IMR-90 (cell line): ENCODE data around the gene NOP14. TPM values are rescaled to one million over a fixed set of nuclear protein-coding genes. Genes with fewer than 3 reads are reported as not detected.

Experiments
- ATAC-seq: fragments of 200-7000 bp; cut with Tn5 transposase; 2 replicates; pipeline ENCODE4 v1.9.1; 2020; ENCODE audit warnings: low read depth, mild to moderate bottlenecking, moderate library complexity
- BruUV-seq: library from RNA; stranded (reverse); fragments of 400-500 nt; replicated peaks from 2 replicates; lab custom pipeline; 2021; lab: Mats Ljungman, UMichigan
- CTCF ChIA-PET: fragments of 300-600 bp; formaldehyde crosslinking; extraction: SDS; loops from one replicate; lab custom pipeline; 2021; ENCODE audit warnings: antibody characterized with exemption; lab: Yijun Ruan, JAX
- POLR2A ChIA-PET: fragments of 300-600 bp; sonication (Branson Sonifier 250); formaldehyde crosslinking; loops from one replicate; lab custom pipeline; 2022; ENCODE audit warnings: antibody characterized with exemption; ENCODE audit not compliant: unreplicated experiment; lab: Charles Lee
- DNase-seq: peaks from one replicate; pipeline ENCODE4 v3.0.0; 2013
- H2AFZ ChIP-seq: replicated peaks from 2 replicates; pipeline ENCODE3; 2013; ENCODE audit warnings: low read length, mild to moderate bottlenecking; ENCODE audit not compliant: poor library complexity
- H2AK5ac ChIP-seq: 2 replicates; pipeline ENCODE4 v1.6.1; 2013; ENCODE audit warnings: low read depth, low read length, inconsistent platforms
- H2AK9ac ChIP-seq: replicated peaks from 2 replicates; pipeline ENCODE3; 2013; ENCODE audit warnings: mild to moderate bottlenecking, low read depth, low read length, moderate library complexity; ENCODE audit not compliant: poor library complexity
- H2BK120ac ChIP-seq: 2 replicates; pipeline ENCODE4 v1.6.1; 2013; ENCODE audit warnings: low read depth, low read length, inconsistent platforms
- H2BK15ac ChIP-seq: 3 replicates; pipeline ENCODE4 v1.6.1; 2013; ENCODE audit warnings: low read depth, low read length, inconsistent platforms
- H2BK20ac ChIP-seq: 2 replicates; pipeline ENCODE4 v1.6.1; 2013; ENCODE audit warnings: low read depth, mild to moderate bottlenecking, inconsistent platforms, low read length, moderate library complexity
- H2BK5ac ChIP-seq: 2 replicates; pipeline ENCODE4 v1.6.1; 2013; ENCODE audit warnings: mild to moderate bottlenecking, low read depth, low read length, inconsistent platforms; ENCODE audit not compliant: poor library complexity, severe bottlenecking
- H3K14ac ChIP-seq: replicated peaks from 2 replicates; pipeline ENCODE4 v1.6.1; 2013; ENCODE audit warnings: low read depth, low read length, inconsistent platforms
- H3K18ac ChIP-seq: 2 replicates; pipeline ENCODE4 v1.6.1; 2013; ENCODE audit warnings: low read depth, low read length, control low read depth
- H3K23ac ChIP-seq: 2 replicates; pipeline ENCODE4 v1.6.1; 2013; ENCODE audit warnings: low read depth, low read length, inconsistent platforms
- H3K27ac ChIP-seq: 2 replicates; pipeline ENCODE4 v1.5.1; 2013; ENCODE audit warnings: mild to moderate bottlenecking, control low read depth, low read length; ENCODE audit not compliant: insufficient read depth
- H3K27me3 ChIP-seq: 2 replicates; pipeline ENCODE4 v1.6.1; 2013; ENCODE audit warnings: low read length; ENCODE audit not compliant: control insufficient read depth, insufficient read depth
- H3K36me3 ChIP-seq: 2 replicates; pipeline ENCODE4 v1.6.1; 2013; ENCODE audit warnings: low read length, mixed read lengths; ENCODE audit not compliant: control insufficient read depth, insufficient read depth
- H3K4ac ChIP-seq: 2 replicates; pipeline ENCODE4 v1.6.1; 2013; ENCODE audit warnings: low read depth, low read length, inconsistent platforms
- H3K4me1 ChIP-seq: 2 replicates; pipeline ENCODE4 v1.6.1; 2013; ENCODE audit warnings: low read length, mixed read lengths; ENCODE audit not compliant: control insufficient read depth, insufficient read depth
- H3K4me2 ChIP-seq: 2 replicates; pipeline ENCODE4 v1.6.1; 2013; ENCODE audit warnings: low read depth, mild to moderate bottlenecking, control low read depth, low read length, moderate library complexity
- H3K4me3 ChIP-seq: 2 replicates; pipeline ENCODE4 v1.5.1; 2013; ENCODE audit warnings: low read depth, mild to moderate bottlenecking, control low read depth, low read length, moderate library complexity; ENCODE audit not compliant: insufficient read depth
- H3K56ac ChIP-seq: 2 replicates; pipeline ENCODE4 v1.6.1; 2013; ENCODE audit warnings: low read length, inconsistent platforms; ENCODE audit not compliant: insufficient read depth; ENCODE audit errors: extremely low read depth
- H3K79me1 ChIP-seq, 2 experiments: 2 replicates each; pipeline ENCODE4 v1.6.1; 2013; ENCODE audit warnings: low read length in 2 of 2, inconsistent platforms in 1 of 2, low read depth in 1 of 2
- H3K9ac ChIP-seq: 2 replicates; pipeline ENCODE4 v1.6.1; 2013; ENCODE audit warnings: low read depth, low read length, control low read depth
- H3K9me1 ChIP-seq: 2 replicates; pipeline ENCODE4 v1.6.1; 2013; ENCODE audit warnings: low read length, inconsistent platforms; ENCODE audit not compliant: insufficient read depth
- H3K9me3 ChIP-seq: 2 replicates; pipeline ENCODE4 v1.6.1; 2013; ENCODE audit warnings: low read length; ENCODE audit not compliant: control insufficient read depth, insufficient read depth
- H4K20me1 ChIP-seq: 2 replicates; pipeline ENCODE4 v1.6.1; 2013; ENCODE audit warnings: low read length, inconsistent platforms; ENCODE audit not compliant: insufficient read depth
- H4K5ac ChIP-seq: 2 replicates; pipeline ENCODE4 v1.6.1; 2013; ENCODE audit warnings: mild to moderate bottlenecking, low read depth, low read length, control low read depth
- H4K8ac ChIP-seq, 2 experiments: 2 replicates each; pipeline ENCODE4 v1.6.1; 2013; ENCODE audit warnings: low read depth in 2 of 2, low read length in 2 of 2, control low read depth in 1 of 2, inconsistent platforms in 1 of 2
- H4K91ac ChIP-seq: 2 replicates; pipeline ENCODE4 v1.6.1; 2013; ENCODE audit warnings: low read depth, low read length, inconsistent platforms; ENCODE audit not compliant: insufficient read depth
- BHLHE40 ChIP-seq: fragments of 150-350 bp; IDR thresholded peaks from 2 replicates; pipeline ENCODE4 v1.6.1; 2016; ENCODE audit warnings: mild to moderate bottlenecking, low read depth, low read length
- MAFK ChIP-seq: IDR thresholded peaks from 2 replicates; pipeline ENCODE4 v1.6.1; 2012; ENCODE audit warnings: low read depth, low read length, improper control_type of control experiment
- MXI1 ChIP-seq: IDR thresholded peaks from 2 replicates; pipeline ENCODE4 v1.6.1; 2012; ENCODE audit warnings: low read depth, mild to moderate bottlenecking, low read length, moderate library complexity, borderline replicate concordance
- POLR2A ChIP-seq: IDR thresholded peaks from 2 replicates; pipeline ENCODE4 v1.6.1; 2012; ENCODE audit warnings: mild to moderate bottlenecking, low read depth, low read length
- WGBS, 2 experiments: methylation state at CpG; one replicate each; pipeline versions ENCODE4 v1.1.5 to v1.1.7; 2013; ENCODE audit warnings: missing lambda C conversion rate in 2 of 2; ENCODE audit not compliant: insufficient read length in 1 of 2; ENCODE audit errors: extremely low coverage in 2 of 2; 5-methylcytosine and 5-hydroxymethylcytosine counted together
- dilution Hi-C: fragments of 300-500 bp; cut with HindIII; formaldehyde crosslinking; loops from one replicate; pipeline ENCODE4 v1.14.3; 2018; ENCODE audit warnings: low sequenced_read_pairs; ENCODE audit not compliant: unreplicated experiment
- in situ Hi-C: fragments of 300-500 bp; cut with MboI; formaldehyde crosslinking; loops from 3 replicates; pipeline ENCODE4 v1.14.3; 2019; ENCODE audit warnings: low sequenced_read_pairs, inconsistent platforms, mixed read lengths
- intact Hi-C: fragments of 100-400 bp; cut with micrococcal nuclease; formaldehyde crosslinking; loops from 2 replicates; pipeline ENCODE4 v1.10.0; 2022
- polyA plus RNA-seq, 3 experiments: library from polyadenylated mRNA; depleted of rRNA; stranded (reverse); fragments of >200 nt; gene quantifications; 2 replicates each; pipeline ENCODE4 v1.2.3, GENCODE V29; 2012; ENCODE audit warnings: low replicate concordance in 1 of 3
- total RNA-seq: library from RNA; depleted of rRNA; stranded (reverse); fragments of >200 nt; gene quantifications from 2 replicates; pipeline ENCODE4 v1.2.3, GENCODE V29; 2012

NOP14 gene
- total and polyA plus RNA-seq, 2 of the 4 experiments (the other 2 are of a cell fraction): 10.9 to 12.6 TPM

DNA sequence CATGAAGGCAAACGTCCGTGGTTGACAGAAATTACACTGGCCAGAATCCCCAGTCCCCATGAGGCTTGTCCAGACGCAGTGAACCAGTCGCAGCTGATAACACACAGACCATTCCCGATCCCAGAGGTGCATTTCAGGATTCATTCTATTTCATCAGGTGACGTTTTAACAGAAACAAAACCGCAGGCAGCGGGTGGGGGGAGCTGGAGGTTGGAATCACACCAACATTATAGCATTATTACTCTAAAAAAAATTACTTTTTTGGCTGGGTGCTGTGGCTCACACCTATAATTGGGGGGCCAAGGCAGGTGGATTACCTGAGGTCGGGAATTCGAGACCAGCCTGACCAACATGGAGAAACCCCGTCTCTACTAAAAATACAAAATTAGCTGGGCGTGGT is 25.2 kb downstream of the NOP14 start:
- H2BK15ac ChIP-seq: no peak overlapping the region
- no CpG with 5 or more reads among the region's 12 CpGs for WGBS, 2 experiments
- H2BK5ac ChIP-seq: no peak overlapping the region
- no peak overlapping the region for H3K18ac ChIP-seq
- no peak overlapping the region for H2BK20ac ChIP-seq
- no peak overlapping the region for H3K23ac ChIP-seq
- peaks cover 58% of the 10 kb centered on the region for H3K36me3 ChIP-seq
- H4K20me1 ChIP-seq: peaks cover 51% of the 10 kb centered on the region
- H2AFZ ChIP-seq: no peak overlapping the region
- dilution Hi-C loops: no loop called here
- H3K9me1 ChIP-seq: peaks cover 9% of the 10 kb centered on the region; the same call in 1 of the 2 replicates
- H3K56ac ChIP-seq: no peak overlapping the region
- no peak overlapping the region for H3K4me3 ChIP-seq
- no peak overlapping the region for H4K5ac ChIP-seq
- no peak for DNase-seq
- peaks cover 14% of the 10 kb centered on the region for H3K4me1 ChIP-seq
- no peak overlapping the region for H2AK5ac ChIP-seq
- TF ChIP-seq MAFK (no peak), MXI1 (no peak), BHLHE40 (no peak), POLR2A (no peak)
- H3K27ac ChIP-seq: no peak overlapping the region
- no peak overlapping the region for H3K4ac ChIP-seq
- ATAC-seq: no peak
- no peaks in the 10 kb centered on the region for H3K9me3 ChIP-seq
- H4K91ac ChIP-seq: no peak overlapping the region
- H3K79me1 ChIP-seq: peaks cover 32 to 73% of the 10 kb centered on the region in 2 experiments; a peak in 3 of 4 replicates
- H3K4me2 ChIP-seq: no peak overlapping the region
- H3K9ac ChIP-seq: no peak overlapping the region
- CTCF ChIA-PET: no interaction called here
- no peak overlapping the region for H2AK9ac ChIP-seq
- H4K8ac ChIP-seq: no peak overlapping the region
- H2BK120ac ChIP-seq: no peak overlapping the region
- intact Hi-C loops: no loop called here
- no TSS peak for BruUV-seq
- H3K27me3 ChIP-seq: no peaks in the 10 kb centered on the region
- H3K14ac ChIP-seq: no peak overlapping the region
- in situ Hi-C loops: no loop called here
- POLR2A ChIA-PET: no interaction called here
